ENCODE data around the gene POFUT1. TPM values are rescaled to one million over a fixed set of nuclear protein-coding genes. Genes with fewer than 3 reads are reported as not detected.

Gene POFUT1
- total RNA-seq, 1 donor from 2014 or later, result 44.7 TPM

- peak; percentile 61 for DNase-seq (ENCODE audit: low read depth)
Measured at GRCh38 chr20:32205843-32206759, 1.6 kb upstream of the POFUT1 start.

- no peak for DNase-seq (ENCODE audit: low read depth)
Measured at GRCh38 chr20:32206760-32207625, 687 bp upstream of the POFUT1 start.

GRCh38 chr20:32208499-32209154, 947 bp downstream of the POFUT1 start:
- no peak for DNase-seq (ENCODE audit: low read depth)

- peak; percentile 43 for DNase-seq (ENCODE audit: low read depth)
Measured at GRCh38 chr20:32209850-32210605, 2.3 kb downstream of the POFUT1 start.

GRCh38 chr20:32213870-32214269, 6.2 kb downstream of the POFUT1 start:
- no peak for DNase-seq (ENCODE audit: low read depth)

- no peak for DNase-seq (ENCODE audit: low read depth)
Measured at GRCh38 chr20:32215147-32215546, 7.5 kb downstream of the POFUT1 start.

GRCh38 chr20:32215729-32216128, 8.0 kb downstream of the POFUT1 start:
- DNase-seq (ENCODE audit: low read depth), result no peak

- no peak for DNase-seq (ENCODE audit: low read depth)
Measured at GRCh38 chr20:32216179-32217142, 8.8 kb downstream of the POFUT1 start.

- no peak for DNase-seq (ENCODE audit: low read depth)
Measured at GRCh38 chr20:32218156-32218900, 10.6 kb downstream of the POFUT1 start.

GRCh38 chr20:32224463-32224862, 16.8 kb downstream of the POFUT1 start:
- no peak for DNase-seq (ENCODE audit: low read depth)

- no peak for DNase-seq (ENCODE audit: low read depth)
Measured at GRCh38 chr20:32226391-32226790, 18.7 kb downstream of the POFUT1 start.

GRCh38 chr20:32227306-32227705, 19.6 kb downstream of the POFUT1 start:
- DNase-seq (ENCODE audit: low read depth), result no peak

- DNase-seq (ENCODE audit: low read depth), result no peak
Measured at GRCh38 chr20:32227744-32228688, 20.3 kb downstream of the POFUT1 start.

GRCh38 chr20:32229251-32229747, 21.6 kb downstream of the POFUT1 start:
- no peak for DNase-seq (ENCODE audit: low read depth)

- no peak for DNase-seq (ENCODE audit: low read depth)
Measured at GRCh38 chr20:32230707-32231106, 23.0 kb downstream of the POFUT1 start.

GRCh38 chr20:32231245-32231644, 23.6 kb downstream of the POFUT1 start:
- no peak for DNase-seq (ENCODE audit: low read depth)

GRCh38 chr20:32231847-32232246, 24.2 kb downstream of the POFUT1 start:
- DNase-seq (ENCODE audit: low read depth), result no peak

Data from myocyte (in vitro differentiated cells).